GM13977 (cell line): ENCODE results near the gene FERMT3.

Source experiments
- DNase-seq: peaks from one replicate; pipeline ENCODE4 v3.0.0; 2012; ENCODE audit warnings: low spot score
- CTCF ChIP-seq: IDR thresholded peaks from 2 replicates; pipeline ENCODE4 v1.5.1; 2012; ENCODE audit warnings: mild to moderate bottlenecking, control low read depth; ENCODE audit not compliant: insufficient read depth; ENCODE audit errors: extremely low read depth, missing control alignments
- in situ Hi-C: fragments of 300-500 bp; cut with MboI; formaldehyde crosslinking; loops from one replicate; pipeline ENCODE4 v1.12.0; 2022; ENCODE audit warnings: low sequenced_read_pairs, low pct_unique_long_range_greater_than_20kb, mixed read lengths, inconsistent platforms; ENCODE audit not compliant: unreplicated experiment

Gene FERMT3

GRCh38 chr11:64210301-64211020 is 3.9 kb downstream of the FERMT3 start:
- no peak for DNase-seq
- TF ChIP-seq CTCF = no peak
- in situ Hi-C loops = no loop called here

GRCh38 chr11:64211181-64211872 is 4.8 kb downstream of the FERMT3 start:
- in situ Hi-C loops = no loop called here
- no peak for DNase-seq
- TF ChIP-seq CTCF = no peak

GRCh38 chr11:64216879-64217278 is 10.4 kb downstream of the FERMT3 start:
- no peak for DNase-seq
- in situ Hi-C loops = no loop called here
- TF ChIP-seq CTCF = no peak

GRCh38 chr11:64218628-64219353 is 12.3 kb downstream of the FERMT3 start:
- DNase-seq = no peak
- no peak for TF ChIP-seq CTCF
- in situ Hi-C loops = no loop called here

- no peak for TF ChIP-seq CTCF
- in situ Hi-C loops = no loop called here
- no peak for DNase-seq
These were observed 12.8 kb downstream of the FERMT3 start for GRCh38 chr11:64219354-64219684.

DNA sequence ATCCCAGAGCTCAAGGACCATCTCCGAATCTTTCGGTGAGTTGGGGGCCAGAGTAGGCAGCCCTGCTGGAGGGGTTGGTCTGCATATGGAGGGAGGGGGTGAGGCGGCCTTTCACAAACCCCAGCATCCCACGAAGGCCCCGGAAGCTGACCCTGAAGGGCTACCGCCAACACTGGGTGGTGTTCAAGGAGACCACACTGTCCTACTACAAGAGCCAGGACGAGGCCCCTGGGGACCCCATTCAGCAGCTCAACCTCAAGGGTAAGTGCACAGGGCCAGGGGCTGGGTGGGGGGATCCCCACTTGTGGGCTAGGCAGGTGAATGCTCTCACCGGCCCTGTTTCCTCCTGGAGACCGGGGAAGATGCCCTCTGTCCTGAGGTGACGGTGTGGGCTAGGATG is 13.2 kb downstream of the FERMT3 start:
- in situ Hi-C loops = no loop called here
- no peak for TF ChIP-seq CTCF
- DNase-seq = no peak
